ENCODE results near the gene TNFSF12.

Gene TNFSF12, protein sequence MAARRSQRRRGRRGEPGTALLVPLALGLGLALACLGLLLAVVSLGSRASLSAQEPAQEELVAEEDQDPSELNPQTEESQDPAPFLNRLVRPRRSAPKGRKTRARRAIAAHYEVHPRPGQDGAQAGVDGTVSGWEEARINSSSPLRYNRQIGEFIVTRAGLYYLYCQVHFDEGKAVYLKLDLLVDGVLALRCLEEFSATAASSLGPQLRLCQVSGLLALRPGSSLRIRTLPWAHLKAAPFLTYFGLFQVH

DNA sequence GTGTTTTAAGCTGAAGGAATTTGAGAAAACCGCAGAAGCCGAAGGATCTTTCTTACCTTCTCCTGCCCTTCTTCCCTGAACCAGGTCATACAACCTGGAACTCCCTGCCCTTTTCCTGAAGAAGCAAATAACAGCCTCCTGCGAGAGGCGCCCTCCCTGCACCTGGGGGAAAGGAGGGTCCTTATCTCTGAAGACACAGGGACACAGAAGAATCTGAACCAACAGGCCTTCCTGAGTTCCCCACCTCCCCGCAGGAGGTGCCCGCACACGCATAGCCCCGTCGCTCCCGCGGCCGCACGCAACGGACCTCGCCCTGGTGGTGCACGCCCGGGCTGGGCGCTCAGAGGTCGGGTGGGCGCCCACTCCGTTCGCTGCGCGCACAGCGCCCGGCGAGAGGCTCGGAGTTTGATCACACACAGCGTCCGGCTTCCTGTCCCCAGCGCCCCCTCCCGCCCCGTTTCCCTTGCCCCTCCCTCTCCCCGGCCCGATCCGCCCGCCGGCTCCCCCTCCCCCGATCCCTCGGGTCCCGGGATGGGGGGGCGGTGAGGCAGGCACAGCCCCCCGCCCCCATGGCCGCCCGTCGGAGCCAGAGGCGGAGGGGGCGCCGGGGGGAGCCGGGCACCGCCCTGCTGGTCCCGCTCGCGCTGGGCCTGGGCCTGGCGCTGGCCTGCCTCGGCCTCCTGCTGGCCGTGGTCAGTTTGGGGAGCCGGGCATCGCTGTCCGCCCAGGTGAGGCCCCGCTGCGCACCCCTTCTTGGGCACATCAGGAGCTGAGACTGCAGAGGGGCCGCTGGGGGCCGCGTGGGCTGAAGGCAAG, at the start of gene TNFSF12:
TNFSF12 (plus strand) TSS at position 474 of the 816 bp plus-strand sequence; CDS start at position 570, 96 bp downstream.
- TF ChIP-seq, protein P1, sequence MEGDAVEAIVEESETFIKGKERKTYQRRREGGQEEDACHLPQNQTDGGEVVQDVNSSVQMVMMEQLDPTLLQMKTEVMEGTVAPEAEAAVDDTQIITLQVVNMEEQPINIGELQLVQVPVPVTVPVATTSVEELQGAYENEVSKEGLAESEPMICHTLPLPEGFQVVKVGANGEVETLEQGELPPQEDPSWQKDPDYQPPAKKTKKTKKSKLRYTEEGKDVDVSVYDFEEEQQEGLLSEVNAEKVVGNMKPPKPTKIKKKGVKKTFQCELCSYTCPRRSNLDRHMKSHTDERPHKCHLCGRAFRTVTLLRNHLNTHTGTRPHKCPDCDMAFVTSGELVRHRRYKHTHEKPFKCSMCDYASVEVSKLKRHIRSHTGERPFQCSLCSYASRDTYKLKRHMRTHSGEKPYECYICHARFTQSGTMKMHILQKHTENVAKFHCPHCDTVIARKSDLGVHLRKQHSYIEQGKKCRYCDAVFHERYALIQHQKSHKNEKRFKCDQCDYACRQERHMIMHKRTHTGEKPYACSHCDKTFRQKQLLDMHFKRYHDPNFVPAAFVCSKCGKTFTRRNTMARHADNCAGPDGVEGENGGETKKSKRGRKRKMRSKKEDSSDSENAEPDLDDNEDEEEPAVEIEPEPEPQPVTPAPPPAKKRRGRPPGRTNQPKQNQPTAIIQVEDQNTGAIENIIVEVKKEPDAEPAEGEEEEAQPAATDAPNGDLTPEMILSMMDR (IDR thresholded peaks at IDR 0.05; ENCODE audit: borderline replicate concordance, control extremely low read depth, extremely low read depth, insufficient read depth, missing control alignments): no peak
- in situ Hi-C loops (cut with MboI; ENCODE audit: low sequenced_read_pairs, unreplicated experiment): no loop called here
- DNase-seq (ENCODE audit: low spot score): peak; percentile 84

DNA sequence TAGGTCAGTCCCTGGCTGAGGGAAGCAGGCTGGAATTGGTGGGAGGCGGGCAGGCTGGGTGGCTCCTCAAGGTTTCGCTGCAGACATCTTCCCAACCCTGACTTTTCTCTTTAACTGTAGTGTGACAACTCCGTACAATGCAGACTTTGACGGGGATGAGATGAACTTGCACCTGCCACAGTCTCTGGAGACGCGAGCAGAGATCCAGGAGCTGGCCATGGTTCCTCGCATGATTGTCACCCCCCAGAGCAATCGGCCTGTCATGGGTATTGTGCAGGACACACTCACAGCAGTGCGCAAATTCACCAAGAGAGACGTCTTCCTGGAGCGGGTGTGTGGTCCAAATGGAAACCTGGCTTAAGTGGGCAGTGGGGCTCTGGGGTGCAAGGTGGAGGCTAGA, 49.7 kb upstream of the TNFSF12 start:
- no peak for DNase-seq (ENCODE audit: low spot score)
- in situ Hi-C loops (cut with MboI; ENCODE audit: low sequenced_read_pairs, unreplicated experiment): no loop called here
- TF ChIP-seq, protein P1 (IDR thresholded peaks at IDR 0.05; ENCODE audit: borderline replicate concordance, control extremely low read depth, extremely low read depth, insufficient read depth, missing control alignments): no peak

DNA sequence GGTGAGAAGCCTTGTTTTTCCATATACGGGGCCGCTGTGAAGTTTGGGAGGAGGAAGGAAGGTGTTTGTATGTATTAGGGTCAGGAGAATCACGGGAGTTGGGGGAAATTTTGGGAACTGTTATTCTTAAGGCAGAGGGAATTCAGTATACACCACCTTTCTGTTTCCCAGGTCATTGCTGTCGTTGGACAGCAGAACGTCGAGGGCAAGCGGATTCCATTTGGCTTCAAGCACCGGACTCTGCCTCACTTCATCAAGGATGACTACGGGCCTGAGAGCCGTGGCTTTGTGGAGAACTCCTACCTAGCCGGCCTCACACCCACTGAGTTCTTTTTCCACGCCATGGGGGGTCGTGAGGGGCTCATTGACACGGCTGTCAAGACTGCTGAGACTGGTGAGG, 47.1 kb upstream of the TNFSF12 start:
- in situ Hi-C loops (cut with MboI; ENCODE audit: low sequenced_read_pairs, unreplicated experiment): no loop called here
- TF ChIP-seq, protein P1 (IDR thresholded peaks at IDR 0.05; ENCODE audit: borderline replicate concordance, control extremely low read depth, extremely low read depth, insufficient read depth, missing control alignments): no peak
- DNase-seq (ENCODE audit: low spot score): no peak

DNA sequence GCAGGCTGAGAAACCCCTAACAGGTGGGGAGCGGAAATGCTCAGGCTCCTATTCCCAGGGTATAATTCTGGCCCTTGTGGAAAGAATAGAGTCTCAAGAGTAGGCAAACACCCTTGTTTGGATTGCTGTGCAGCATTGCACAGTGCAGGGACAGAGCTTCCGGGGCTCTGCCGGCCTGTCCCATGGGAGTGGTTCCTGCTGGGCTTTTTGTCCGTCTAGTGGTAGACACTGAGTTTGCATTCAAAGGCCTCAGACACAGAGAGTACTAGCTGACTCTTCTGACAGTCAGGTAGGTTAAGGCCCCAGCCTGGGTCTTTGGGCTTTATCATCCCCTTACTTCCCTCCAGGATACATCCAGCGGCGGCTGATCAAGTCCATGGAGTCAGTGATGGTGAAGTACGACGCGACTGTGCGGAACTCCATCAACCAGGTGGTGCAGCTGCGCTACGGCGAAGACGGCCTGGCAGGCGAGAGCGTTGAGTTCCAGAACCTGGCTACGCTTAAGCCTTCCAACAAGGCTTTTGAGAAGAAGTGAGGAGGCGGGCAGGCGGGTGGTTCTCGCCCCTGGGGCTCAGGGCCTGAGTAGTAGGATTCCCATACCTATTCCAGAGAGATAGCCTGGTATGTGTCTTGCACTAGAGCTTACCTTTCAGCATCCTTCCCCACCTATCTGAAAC, 46.5 kb upstream of the TNFSF12 start:
- TF ChIP-seq, protein P1 (IDR thresholded peaks at IDR 0.05; ENCODE audit: borderline replicate concordance, control extremely low read depth, extremely low read depth, insufficient read depth, missing control alignments): no peak
- no peak for DNase-seq (ENCODE audit: low spot score)
- in situ Hi-C loops (cut with MboI; ENCODE audit: low sequenced_read_pairs, unreplicated experiment): no loop called here

DNA sequence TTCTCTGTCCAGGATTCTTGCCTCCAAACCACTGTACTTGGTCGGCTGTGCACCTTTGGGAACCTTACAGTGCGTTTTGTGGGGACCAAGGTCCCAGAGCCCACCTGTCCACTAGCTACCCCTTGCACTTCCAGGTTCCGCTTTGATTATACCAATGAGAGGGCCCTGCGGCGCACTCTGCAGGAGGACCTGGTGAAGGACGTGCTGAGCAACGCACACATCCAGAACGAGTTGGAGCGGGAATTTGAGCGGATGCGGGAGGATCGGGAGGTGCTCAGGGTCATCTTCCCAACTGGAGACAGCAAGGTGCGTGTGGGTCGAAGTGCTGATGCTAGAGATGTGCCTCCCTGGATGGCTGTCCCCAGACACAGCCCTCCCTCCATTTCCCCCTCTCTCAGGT, 45.9 kb upstream of the TNFSF12 start:
- TF ChIP-seq, protein P1 (IDR thresholded peaks at IDR 0.05; ENCODE audit: borderline replicate concordance, control extremely low read depth, extremely low read depth, insufficient read depth, missing control alignments): peak; percentile 9
- DNase-seq (ENCODE audit: low spot score): no peak
- in situ Hi-C loops (cut with MboI; ENCODE audit: low sequenced_read_pairs, unreplicated experiment): no loop called here

DNA sequence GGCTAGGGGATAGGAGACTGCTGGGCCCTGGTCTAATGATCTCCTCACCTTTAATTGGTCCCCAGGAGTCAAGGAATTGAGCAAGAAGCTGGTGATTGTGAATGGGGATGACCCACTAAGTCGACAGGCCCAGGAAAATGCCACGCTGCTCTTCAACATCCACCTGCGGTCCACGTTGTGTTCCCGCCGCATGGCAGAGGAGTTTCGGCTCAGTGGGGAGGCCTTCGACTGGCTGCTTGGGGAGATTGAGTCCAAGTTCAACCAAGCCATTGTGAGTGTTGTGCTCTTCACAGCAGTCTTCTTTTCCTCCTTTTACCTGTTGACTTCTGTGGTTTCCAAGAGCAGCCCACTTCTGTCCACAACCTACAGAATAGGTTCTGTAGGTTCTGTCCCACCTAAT, 45.3 kb upstream of the TNFSF12 start:
- no peak for DNase-seq (ENCODE audit: low spot score)
- TF ChIP-seq, protein P1 (IDR thresholded peaks at IDR 0.05; ENCODE audit: borderline replicate concordance, control extremely low read depth, extremely low read depth, insufficient read depth, missing control alignments): no peak
- in situ Hi-C loops (cut with MboI; ENCODE audit: low sequenced_read_pairs, unreplicated experiment): no loop called here
